ENCODE measurements around the gene SCN9A.
A peak's percentile ranks its signal among the peaks of the same experiment; 100 is the strongest.

The SCN9A gene

GRCh38 chr2:166180951-166181812 is 194.6 kb downstream of the SCN9A start:
- in situ Hi-C loops (cut with HindIII; ENCODE audit: low sequenced_read_pairs): no loop called here
- H3K4me3 ChIP-seq (ENCODE audit: low read depth, low read length): no peak overlapping the region
- DNase-seq (ENCODE audit: low read depth, low spot score): peak; percentile 61
- TF ChIP-seq CTCF (IDR thresholded peaks at IDR 0.05; ENCODE audit: low read depth, low read length): peak; percentile 63

DNA sequence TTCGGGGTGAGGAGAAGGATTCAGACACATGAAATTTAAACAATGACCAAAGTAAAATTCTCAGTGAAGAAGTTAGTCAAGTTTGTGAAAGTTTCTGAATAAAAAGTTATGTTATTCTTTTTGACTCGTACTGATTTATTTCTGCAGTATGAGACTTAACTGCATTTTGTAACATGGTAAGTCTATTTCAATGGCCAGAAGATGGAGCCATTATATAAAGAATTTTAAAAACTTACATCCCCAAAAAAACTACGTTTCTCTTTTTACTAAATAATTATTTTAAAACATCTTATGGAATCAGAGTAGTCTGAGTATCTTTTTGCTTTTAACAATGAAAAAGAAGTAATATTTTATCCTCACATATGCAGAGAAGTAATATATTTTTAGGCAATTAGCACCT is 196.5 kb downstream of the SCN9A start:
- in situ Hi-C loops (cut with HindIII; ENCODE audit: low sequenced_read_pairs): no loop called here
- peak; percentile 21 for TF ChIP-seq CTCF (IDR thresholded peaks at IDR 0.05; ENCODE audit: low read depth, low read length)
- DNase-seq (ENCODE audit: low read depth, low spot score): peak; percentile 47
- no peak overlapping the region for H3K4me3 ChIP-seq (ENCODE audit: low read depth, low read length)

GRCh38 chr2:166173263-166173662 is 202.5 kb downstream of the SCN9A start:
- TF ChIP-seq CTCF (IDR thresholded peaks at IDR 0.05; ENCODE audit: low read depth, low read length): no peak
- H3K4me3 ChIP-seq (ENCODE audit: low read depth, low read length): no peak overlapping the region
- DNase-seq (ENCODE audit: low read depth, low spot score): no peak
- in situ Hi-C loops (cut with HindIII; ENCODE audit: low sequenced_read_pairs): no loop called here

- no peak for DNase-seq (ENCODE audit: low read depth, low spot score)
- no peak overlapping the region for H3K4me3 ChIP-seq (ENCODE audit: low read depth, low read length)
- no peak for TF ChIP-seq CTCF (IDR thresholded peaks at IDR 0.05; ENCODE audit: low read depth, low read length)
- in situ Hi-C loops (cut with HindIII; ENCODE audit: low sequenced_read_pairs): no loop called here
These were observed 204.5 kb downstream of the SCN9A start for GRCh38 chr2:166171216-166171615.

- DNase-seq (ENCODE audit: low read depth, low spot score): peak; percentile 66
- TF ChIP-seq CTCF (IDR thresholded peaks at IDR 0.05; ENCODE audit: low read depth, low read length): no peak
- no peak overlapping the region for H3K4me3 ChIP-seq (ENCODE audit: low read depth, low read length)
- in situ Hi-C loops (cut with HindIII; ENCODE audit: low sequenced_read_pairs): no loop called here
These were observed 205.4 kb downstream of the SCN9A start for GRCh38 chr2:166170356-166170755.

- in situ Hi-C loops (cut with HindIII; ENCODE audit: low sequenced_read_pairs): no loop called here
- H3K4me3 ChIP-seq (ENCODE audit: low read depth, low read length): no peak overlapping the region
- TF ChIP-seq CTCF (IDR thresholded peaks at IDR 0.05; ENCODE audit: low read depth, low read length): no peak
- peak; percentile 33 for DNase-seq (ENCODE audit: low read depth, low spot score)
These were observed 208.3 kb downstream of the SCN9A start for GRCh38 chr2:166167449-166167848.
